Measurements from ENCODE around the gene HIRA. TPM values are rescaled to one million over a fixed set of nuclear protein-coding genes. Genes with fewer than 3 reads are reported as not detected.

HIRA gene
- total and polyA plus RNA-seq, 4 donors, result 4.1 to 32.5 (median 23.0) TPM

DNA sequence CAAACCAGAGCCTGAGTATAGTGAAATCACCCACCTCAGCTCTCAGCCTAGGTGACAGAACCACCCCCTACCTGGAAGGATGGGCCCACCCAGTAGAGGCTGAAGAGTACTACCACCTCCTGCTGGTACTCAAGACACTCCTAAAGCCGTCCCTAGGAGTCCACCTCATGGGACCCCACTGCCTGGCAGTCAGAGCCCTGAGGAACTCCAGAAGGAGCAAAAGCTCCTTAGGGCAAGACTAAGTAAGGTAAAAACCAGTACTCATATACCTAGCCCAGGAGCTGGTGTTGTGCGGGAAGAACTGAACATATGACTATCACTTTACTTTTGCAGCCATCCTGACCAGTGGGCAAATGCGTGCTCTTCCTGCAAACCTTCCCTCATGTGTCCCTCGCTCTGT lies 36.3 kb downstream of the HIRA start:
- no peak overlapping the region for H3K27ac ChIP-seq (ENCODE audit: low read depth in 1 of 2, low read length in 2 of 2)
- H3K9me3 ChIP-seq (ENCODE audit: control insufficient read depth in 4 of 4, low read length in 3 of 4), result no peaks in the 10 kb centered on the region
- peaks cover 0 to 4% (median 0%) of the 10 kb centered on the region in 4 donors for H3K4me1 ChIP-seq (ENCODE audit: control insufficient read depth in 4 of 4, insufficient read depth in 4 of 4, low read length in 3 of 4)
- WGBS, result 98% methylated on average over 4 of the region's 4 CpGs
- peaks cover 30 to 84% (median 67%) of the 10 kb centered on the region in 4 donors for H3K36me3 ChIP-seq (ENCODE audit: control insufficient read depth in 4 of 4, insufficient read depth in 3 of 4, low read depth in 1 of 4, low read length in 3 of 4)
- no peak for DNase-seq (ENCODE audit: low spot score)
- H3K9ac ChIP-seq (ENCODE audit: low read depth in 1 of 2, low read length in 2 of 2), result no peak overlapping the region
- no peak overlapping the region for H3K4me3 ChIP-seq (ENCODE audit: low read depth in 1 of 3, low read length in 3 of 3)
- TF ChIP-seq RAD21 (IDR thresholded peaks at IDR 0.05) (no peak), GABPA (IDR thresholded peaks at IDR 0.05 in 1 of 2, conservative IDR thresholded peaks at IDR 0.05 in 1 of 2) (no peak), HNF4G (IDR thresholded peaks at IDR 0.05) (no peak), MAX (IDR thresholded peaks at IDR 0.05) (no peak), FOXA2 (IDR thresholded peaks at IDR 0.05) (no peak), EGR1 (IDR thresholded peaks at IDR 0.05; ENCODE audit: low read depth in 2 of 2) (no peak), FOXA1 (IDR thresholded peaks at IDR 0.05) (no peak), NR2F2 (IDR thresholded peaks at IDR 0.05) (no peak), YY1 (IDR thresholded peaks at IDR 0.05) (no peak), CTCF (IDR thresholded peaks at IDR 0.05; ENCODE audit: low read depth, low read length, missing input control) (no peak), RXRA (IDR thresholded peaks at IDR 0.05) (no peak), JUND (IDR thresholded peaks at IDR 0.05) (no peak), SP1 (IDR thresholded peaks at IDR 0.05) (no peak)
- TF ChIP-seq, protein P1, sequence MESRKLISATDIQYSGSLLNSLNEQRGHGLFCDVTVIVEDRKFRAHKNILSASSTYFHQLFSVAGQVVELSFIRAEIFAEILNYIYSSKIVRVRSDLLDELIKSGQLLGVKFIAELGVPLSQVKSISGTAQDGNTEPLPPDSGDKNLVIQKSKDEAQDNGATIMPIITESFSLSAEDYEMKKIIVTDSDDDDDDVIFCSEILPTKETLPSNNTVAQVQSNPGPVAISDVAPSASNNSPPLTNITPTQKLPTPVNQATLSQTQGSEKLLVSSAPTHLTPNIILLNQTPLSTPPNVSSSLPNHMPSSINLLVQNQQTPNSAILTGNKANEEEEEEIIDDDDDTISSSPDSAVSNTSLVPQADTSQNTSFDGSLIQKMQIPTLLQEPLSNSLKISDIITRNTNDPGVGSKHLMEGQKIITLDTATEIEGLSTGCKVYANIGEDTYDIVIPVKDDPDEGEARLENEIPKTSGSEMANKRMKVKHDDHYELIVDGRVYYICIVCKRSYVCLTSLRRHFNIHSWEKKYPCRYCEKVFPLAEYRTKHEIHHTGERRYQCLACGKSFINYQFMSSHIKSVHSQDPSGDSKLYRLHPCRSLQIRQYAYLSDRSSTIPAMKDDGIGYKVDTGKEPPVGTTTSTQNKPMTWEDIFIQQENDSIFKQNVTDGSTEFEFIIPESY (IDR thresholded peaks at IDR 0.05), result no peak
- TF ChIP-seq, protein P2, sequence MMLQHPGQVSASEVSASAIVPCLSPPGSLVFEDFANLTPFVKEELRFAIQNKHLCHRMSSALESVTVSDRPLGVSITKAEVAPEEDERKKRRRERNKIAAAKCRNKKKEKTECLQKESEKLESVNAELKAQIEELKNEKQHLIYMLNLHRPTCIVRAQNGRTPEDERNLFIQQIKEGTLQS (IDR thresholded peaks at IDR 0.05), result no peak
- TF ChIP-seq, protein P3, sequence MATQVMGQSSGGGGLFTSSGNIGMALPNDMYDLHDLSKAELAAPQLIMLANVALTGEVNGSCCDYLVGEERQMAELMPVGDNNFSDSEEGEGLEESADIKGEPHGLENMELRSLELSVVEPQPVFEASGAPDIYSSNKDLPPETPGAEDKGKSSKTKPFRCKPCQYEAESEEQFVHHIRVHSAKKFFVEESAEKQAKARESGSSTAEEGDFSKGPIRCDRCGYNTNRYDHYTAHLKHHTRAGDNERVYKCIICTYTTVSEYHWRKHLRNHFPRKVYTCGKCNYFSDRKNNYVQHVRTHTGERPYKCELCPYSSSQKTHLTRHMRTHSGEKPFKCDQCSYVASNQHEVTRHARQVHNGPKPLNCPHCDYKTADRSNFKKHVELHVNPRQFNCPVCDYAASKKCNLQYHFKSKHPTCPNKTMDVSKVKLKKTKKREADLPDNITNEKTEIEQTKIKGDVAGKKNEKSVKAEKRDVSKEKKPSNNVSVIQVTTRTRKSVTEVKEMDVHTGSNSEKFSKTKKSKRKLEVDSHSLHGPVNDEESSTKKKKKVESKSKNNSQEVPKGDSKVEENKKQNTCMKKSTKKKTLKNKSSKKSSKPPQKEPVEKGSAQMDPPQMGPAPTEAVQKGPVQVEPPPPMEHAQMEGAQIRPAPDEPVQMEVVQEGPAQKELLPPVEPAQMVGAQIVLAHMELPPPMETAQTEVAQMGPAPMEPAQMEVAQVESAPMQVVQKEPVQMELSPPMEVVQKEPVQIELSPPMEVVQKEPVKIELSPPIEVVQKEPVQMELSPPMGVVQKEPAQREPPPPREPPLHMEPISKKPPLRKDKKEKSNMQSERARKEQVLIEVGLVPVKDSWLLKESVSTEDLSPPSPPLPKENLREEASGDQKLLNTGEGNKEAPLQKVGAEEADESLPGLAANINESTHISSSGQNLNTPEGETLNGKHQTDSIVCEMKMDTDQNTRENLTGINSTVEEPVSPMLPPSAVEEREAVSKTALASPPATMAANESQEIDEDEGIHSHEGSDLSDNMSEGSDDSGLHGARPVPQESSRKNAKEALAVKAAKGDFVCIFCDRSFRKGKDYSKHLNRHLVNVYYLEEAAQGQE (IDR thresholded peaks at IDR 0.05), result no peak
- H3K27me3 ChIP-seq (ENCODE audit: control insufficient read depth in 4 of 4, insufficient read depth in 4 of 4, low read length in 3 of 4), result no peaks in the 10 kb centered on the region
